Bronchus fibroblast of lung (primary cell): ENCODE results near the gene CMTM3. TPM values are rescaled to one million over a fixed set of nuclear protein-coding genes. Genes with fewer than 3 reads are reported as not detected.

ENCODE experiments used
- total RNA-seq: library from RNA; depleted of rRNA; stranded (reverse); fragments of >200 nt; gene quantifications from 2 replicates; pipeline ENCODE4 v1.2.3, GENCODE V29; 2015

CMTM3 gene, protein sequence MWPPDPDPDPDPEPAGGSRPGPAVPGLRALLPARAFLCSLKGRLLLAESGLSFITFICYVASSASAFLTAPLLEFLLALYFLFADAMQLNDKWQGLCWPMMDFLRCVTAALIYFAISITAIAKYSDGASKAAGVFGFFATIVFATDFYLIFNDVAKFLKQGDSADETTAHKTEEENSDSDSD
- 25.1 and 30.8 TPM in 2 replicates for total RNA-seq

DNA sequence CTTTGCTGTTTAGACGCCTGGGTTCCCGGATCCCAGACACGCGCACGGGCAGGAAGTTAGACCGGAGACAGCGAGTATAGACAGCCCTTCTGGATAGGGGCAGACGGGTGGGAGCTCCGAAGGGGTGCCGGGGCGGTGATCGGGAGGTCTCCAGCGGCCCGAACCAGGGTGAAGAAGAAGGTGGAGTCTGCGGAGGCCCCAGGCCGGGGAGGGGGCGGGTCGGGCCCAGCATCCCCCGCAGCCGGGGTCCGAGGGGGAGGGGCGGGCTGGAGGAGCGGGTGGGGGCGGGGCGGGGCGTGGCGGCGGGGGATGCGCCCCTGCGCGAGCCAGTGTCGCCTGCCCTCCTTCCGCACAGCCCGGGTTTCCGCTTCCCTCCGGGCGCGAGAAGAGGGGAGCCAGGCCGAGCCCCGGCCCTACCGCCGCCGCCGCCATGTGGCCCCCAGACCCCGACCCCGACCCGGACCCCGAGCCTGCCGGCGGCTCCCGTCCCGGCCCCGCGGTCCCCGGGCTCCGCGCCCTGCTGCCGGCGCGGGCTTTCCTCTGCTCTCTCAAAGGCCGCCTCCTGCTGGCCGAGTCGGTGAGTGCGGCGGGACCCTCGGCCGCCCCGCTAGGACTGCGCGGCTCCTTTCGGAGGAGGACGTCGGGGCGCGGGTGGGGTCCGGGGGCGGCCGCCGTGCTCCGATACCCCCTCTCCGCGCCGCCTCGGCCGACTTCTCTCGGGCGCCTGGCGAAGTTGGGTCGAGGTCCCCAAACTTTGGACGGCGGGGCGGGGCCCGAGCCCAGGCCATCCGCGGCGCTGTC lies at the start of gene CMTM3:
Gene CMTM3, plus strand, starts transcription at position 329 of the 801 bp plus-strand sequence. Its CDS starts 102 bp downstream, at position 431.

GRCh38 chr16:66566051-66566901 lies 38.2 kb upstream of the CMTM3 start, which contains the start of gene CMTM1:
CMTM1 (plus strand) TSS chr16:66566439; CDS start chr16:66566514, 75 bp downstream.

GRCh38 chr16:66578651-66579531 lies 25.6 kb upstream of the CMTM3 start, which contains the start of gene CMTM2:
CMTM2 (plus strand) TSS chr16:66579463; CDS start chr16:66579608, 145 bp downstream.

Other genes with a start within 250 kb of the CMTM3 start
- not detected in 2 replicates for gene CDH5, start 238.0 kb upstream of the CMTM3 start, total RNA-seq
- gene BEAN1, start 177.4 kb upstream of the CMTM3 start, total RNA-seq: not detected in 2 replicates
- gene TK2, start 54.6 kb upstream of the CMTM3 start, total RNA-seq: 14.9 and 17.5 TPM in 2 replicates
- 85.7 and 90.1 TPM in 2 replicates for gene CKLF, start 52.1 kb upstream of the CMTM3 start, total RNA-seq
- gene CMTM1, start 38.3 kb upstream of the CMTM3 start, total RNA-seq: 0.59 and 1.0 TPM in 2 replicates
- not detected in 2 replicates for gene CMTM2, start 25.2 kb upstream of the CMTM3 start, total RNA-seq
- gene CMTM4, start 92.0 kb downstream of the CMTM3 start, total RNA-seq: 5.6 and 7.2 TPM in 2 replicates
- gene DYNC1LI2, start 146.9 kb downstream of the CMTM3 start, total RNA-seq: 40.9 and 52.9 TPM in 2 replicates
- gene TERB1, start 196.9 kb downstream of the CMTM3 start, total RNA-seq: not detected in 2 replicates
- gene NAE1, start 226.3 kb downstream of the CMTM3 start, total RNA-seq: 57.8 and 74.3 TPM in 2 replicates
- gene CA7, start 239.7 kb downstream of the CMTM3 start, total RNA-seq: not detected in 2 replicates